Aorta (tissue), 5 donors: ENCODE measurements around the gene KIF5A. TPM values are rescaled to one million over a fixed set of nuclear protein-coding genes. Genes with fewer than 3 reads are reported as not detected.

ENCODE experiments used
- ATAC-seq: fragments of 200-7000 bp; cut with Tn5 transposase; one replicate; pipeline ENCODE4 v1.9.1; 2022; ENCODE audit warnings: moderate library complexity; ENCODE audit not compliant: low FRiP score
- DNase-seq, 2 donors: peaks; one replicate each; pipeline ENCODE4 v3.0.0-alpha.2; 2020
- H3K27ac ChIP-seq, 2 donors: one replicate each; pipeline ENCODE4 v1.5.1; 2013; ENCODE audit warnings: low read length in 2 of 2, mild to moderate bottlenecking in 2 of 2, moderate library complexity in 2 of 2, control low read depth in 1 of 2, inconsistent platforms in 1 of 2, low read depth in 1 of 2
- H3K27me3 ChIP-seq, 2 donors: one replicate each; pipeline ENCODE4 v1.6.1; 2013; ENCODE audit warnings: control low read depth in 1 of 2, low read length in 1 of 2, mild to moderate bottlenecking in 1 of 2, moderate library complexity in 1 of 2; ENCODE audit not compliant: insufficient read depth in 2 of 2, control insufficient read depth in 1 of 2
- H3K36me3 ChIP-seq, 2 donors: one replicate each; pipeline ENCODE4 v1.6.1; 2013; ENCODE audit warnings: control low read depth in 1 of 2, low read length in 1 of 2, mild to moderate bottlenecking in 1 of 2; ENCODE audit not compliant: insufficient read depth in 2 of 2, control insufficient read depth in 1 of 2
- H3K4me1 ChIP-seq, 2 donors: one replicate each; pipeline ENCODE4 v1.6.1; 2013; ENCODE audit warnings: low read length in 2 of 2, control low read depth in 1 of 2, mild to moderate bottlenecking in 1 of 2, moderate library complexity in 1 of 2; ENCODE audit not compliant: insufficient read depth in 2 of 2, control insufficient read depth in 1 of 2
- H3K4me3 ChIP-seq, 2 donors: one replicate each; pipeline ENCODE4 v1.5.1; 2013; ENCODE audit warnings: low read length in 2 of 2, control low read depth in 1 of 2, mild to moderate bottlenecking in 1 of 2
- H3K9me3 ChIP-seq: one replicate; pipeline ENCODE4 v1.6.1; 2013; ENCODE audit warnings: mild to moderate bottlenecking, low read length; ENCODE audit not compliant: control insufficient read depth
- WGBS, 2 donors: extraction: QIAGEN DNeasy Blood & Tissue Kit; methylation state at CpG; one replicate each; pipeline ENCODE4 v1.1.7; 2013; 5-methylcytosine and 5-hydroxymethylcytosine counted together
- intact Hi-C, 2 donors: fragments of 100-400 bp; cut with DNase I; formaldehyde crosslinking; loops; one replicate each; pipeline versions ENCODE4 v1.14.2 to v1.15.0; 2022
- polyA plus RNA-seq, 2 donors: library from polyadenylated mRNA; stranded (reverse); fragments of 200-250 nt; gene quantifications; one replicate each; pipeline ENCODE4 v1.2.3, GENCODE V29; 2013
- total RNA-seq, 2 donors: library from RNA; stranded (reverse); fragmentation: NEBNext Ultra II Directional; extraction: Animal tissue kit (Norgen Biotek cat#: 25700); gene quantifications; one replicate each; pipeline ENCODE4 v1.2.1, GENCODE V29; 2021
- donor health status: healthy with polysubstance abuse.
- donor health status: Bipolar disorder and iron deficiency.
- donor health status: DM: no; HTN: no; CAD: no.
- donor health status: DM: no; HTN: no; CAD: no.
- donor health status: DM: yes; HTN: yes; CAD: no.

The KIF5A gene
- total and polyA plus RNA-seq, 4 donors: 0.75 to 3.5 (median 1.1) TPM

GRCh38 chr12:57536597-57536942 is 13.3 kb upstream of the KIF5A start:
- 95 to 100% methylated on average over 1 of the region's 1 CpG for WGBS, 2 donors
- Histone ChIP-seq H3K9me3 (no peaks in the 10 kb centered on the region), H3K36me3 (peaks cover 12 to 23% of the 10 kb centered on the region in 2 donors), H3K4me3 (no peak overlapping the region), H3K27ac (no peak overlapping the region), H3K4me1 (no peaks in the 10 kb centered on the region), H3K27me3 (no peaks in the 10 kb centered on the region)
- ATAC-seq (no peak), DNase-seq (no peak)
- intact Hi-C loops: no loop called here

GRCh38 chr12:57539134-57539768 is 10.6 kb upstream of the KIF5A start:
- 72 to 80% methylated on average over 5 of the region's 5 CpGs for WGBS, 2 donors
- no peak for ATAC-seq
- H3K4me1 ChIP-seq: no peaks in the 10 kb centered on the region
- H3K4me3 ChIP-seq: no peak overlapping the region
- H3K27me3 ChIP-seq: no peaks in the 10 kb centered on the region
- intact Hi-C loops: no loop called here
- peaks cover 8 to 10% of the 10 kb centered on the region in 2 donors for H3K36me3 ChIP-seq
- no peak overlapping the region for H3K27ac ChIP-seq
- no peaks in the 10 kb centered on the region for H3K9me3 ChIP-seq
- no peak for DNase-seq

GRCh38 chr12:57541001-57541400 is 8.8 kb upstream of the KIF5A start:
- DNase-seq: no peak
- Histone ChIP-seq H3K4me1 (no peaks in the 10 kb centered on the region), H3K27ac (no peak overlapping the region), H3K36me3 (peaks cover 3 to 8% of the 10 kb centered on the region in 2 donors), H3K27me3 (no peaks in the 10 kb centered on the region), H3K4me3 (no peak overlapping the region), H3K9me3 (no peaks in the 10 kb centered on the region)
- no peak for ATAC-seq
- intact Hi-C loops: no loop called here
- 24 to 27% methylated on average over 2 of the region's 2 CpGs for WGBS, 2 donors

- no peak overlapping the region for H3K4me3 ChIP-seq
- H3K4me1 ChIP-seq: no peaks in the 10 kb centered on the region
- WGBS, 2 donors: 85% methylated on average over 2 of the region's 2 CpGs
- no peak for ATAC-seq
- intact Hi-C loops: no loop called here
- H3K36me3 ChIP-seq: peaks cover 3 to 8% of the 10 kb centered on the region in 2 donors
- no peaks in the 10 kb centered on the region for H3K27me3 ChIP-seq
- no peaks in the 10 kb centered on the region for H3K9me3 ChIP-seq
- no peak overlapping the region for H3K27ac ChIP-seq
- DNase-seq: no peak
These were observed 8.1 kb upstream of the KIF5A start for GRCh38 chr12:57541717-57542116.

GRCh38 chr12:57543581-57543980 is 6.3 kb upstream of the KIF5A start:
- Histone ChIP-seq H3K27ac (no peak overlapping the region), H3K4me3 (no peak overlapping the region), H3K36me3 (peaks cover 3 to 6% of the 10 kb centered on the region in 2 donors), H3K4me1 (no peaks in the 10 kb centered on the region), H3K27me3 (no peaks in the 10 kb centered on the region), H3K9me3 (no peaks in the 10 kb centered on the region)
- DNase-seq (no peak), ATAC-seq (no peak)
- WGBS, 2 donors: 88% methylated on average over 2 of the region's 2 CpGs
- intact Hi-C loops: no loop called here

GRCh38 chr12:57545809-57546437 is 3.9 kb upstream of the KIF5A start:
- no peak for ATAC-seq
- 59 to 60% methylated on average over 15 of the region's 15 CpGs for WGBS, 2 donors
- Histone ChIP-seq H3K27ac (no peak overlapping the region), H3K27me3 (no peaks in the 10 kb centered on the region), H3K4me1 (no peaks in the 10 kb centered on the region), H3K36me3 (peaks cover 0 to 4% of the 10 kb centered on the region in 2 donors), H3K4me3 (peak overlapping the region; percentile 73 to 82), H3K9me3 (no peaks in the 10 kb centered on the region)
- DNase-seq: no peak
- intact Hi-C loops: loop anchor here in 1 of 2 donors (2.0 kb wide), 1 partner anchor 21 kb away; no protein-coding TSS in a partner anchor

- H3K4me3 ChIP-seq: peak within 1 kb of the TSS; percentile 73 to 82
- DNase-seq: peak; percentile 97 to 98
- WGBS, 2 donors: 0 to 1% methylated on average over 52 to 56 of the region's 56 CpGs
- H3K36me3 ChIP-seq: peaks cover 0 to under 1% of the 10 kb centered on the region in 2 donors
- peak; percentile 100 for ATAC-seq
- peak within 1 kb of the TSS in 1 of 2 donors; percentile 53 for H3K27ac ChIP-seq
- H3K27me3 ChIP-seq: no peaks in the 10 kb centered on the region
- no peaks in the 10 kb centered on the region for H3K9me3 ChIP-seq
- intact Hi-C loops: loop anchor here in 1 of 2 donors (2.0 kb wide), 1 partner anchor 22 kb away; no protein-coding TSS in a partner anchor
- no peaks in the 10 kb centered on the region for H3K4me1 ChIP-seq
These were observed 3.2 kb upstream of the KIF5A start, which contains the start of gene DCTN2 for GRCh38 chr12:57546438-57547287. Gene DCTN2, minus strand, starts transcription at chr12:57547192. Its CDS starts 129 bp downstream, at chr12:57547063.

GRCh38 chr12:57547288-57548012 is 2.4 kb upstream of the KIF5A start:
- Histone ChIP-seq H3K27me3 (no peaks in the 10 kb centered on the region), H3K36me3 (no peaks in the 10 kb centered on the region), H3K4me3 (peak overlapping the region in 1 of 2 donors; percentile 12), H3K4me1 (no peaks in the 10 kb centered on the region), H3K27ac (no peak overlapping the region), H3K9me3 (no peaks in the 10 kb centered on the region)
- DNase-seq (no peak), ATAC-seq (no peak)
- intact Hi-C loops: loop anchor here in 1 of 2 donors (2.0 kb wide), 1 partner anchor 23 kb away; no protein-coding TSS in a partner anchor
- WGBS, 2 donors: 21% methylated on average over 9 of the region's 9 CpGs
